Cardiac atrium fibroblast (primary cell): Measurements from ENCODE around the gene DEDD2. TPM values are rescaled to one million over a fixed set of nuclear protein-coding genes. Genes with fewer than 3 reads are reported as not detected.

ENCODE experiments used
- total RNA-seq: library from RNA; depleted of rRNA; stranded (reverse); fragments of >200 nt; gene quantifications from 2 replicates; pipeline ENCODE4 v1.2.3, GENCODE V29; 2015

The DEDD2 gene
- 30.7 and 37.1 TPM in 2 replicates for total RNA-seq

GRCh38 chr19:42217520-42218437 is at the start of gene DEDD2:
Gene DEDD2 (minus strand): TSS chr19:42217677. CDS start chr19:42217007, 670 bp downstream.

GRCh38 chr19:42254850-42255765 is 37.6 kb upstream of the DEDD2 start, which contains the start of gene ERF:
Gene ERF (minus strand): TSS chr19:42255128. CDS start chr19:42254999, 129 bp downstream.

GRCh38 chr19:42242512-42243409 is 25.3 kb upstream of the DEDD2 start, which contains the start of gene GSK3A:
Gene GSK3A (minus strand): TSS chr19:42242602. CDS start chr19:42242465, 137 bp downstream.

GRCh38 chr19:42219812-42220750 is 2.6 kb upstream of the DEDD2 start, which contains the start of gene ZNF526:
Gene ZNF526 (plus strand): TSS chr19:42220312. CDS start chr19:42224404, 4,092 bp downstream.

Other genes starting within 250 kb of the DEDD2 start
- gene ATP1A3, start 223.4 kb downstream of the DEDD2 start, total RNA-seq: 4.9 TPM in 1 of 2 replicates, not detected in the other
- not detected in 2 replicates for gene GRIK5, start 147.5 kb downstream of the DEDD2 start, total RNA-seq
- gene ZNF574, start 141.5 kb downstream of the DEDD2 start, total RNA-seq: 10.3 and 13.3 TPM in 2 replicates
- 2.9 TPM in 1 of 2 replicates, not detected in the other for gene POU2F2, start 85.2 kb downstream of the DEDD2 start, total RNA-seq
- gene ZNF526, start 2.6 kb upstream of the DEDD2 start, total RNA-seq: 8.7 and 9.1 TPM in 2 replicates
- 17.0 and 19.3 TPM in 2 replicates for gene GSK3A, start 24.9 kb upstream of the DEDD2 start, total RNA-seq
- gene ERF, start 37.5 kb upstream of the DEDD2 start, total RNA-seq: 51.8 and 66.6 TPM in 2 replicates
- 28.9 and 32.9 TPM in 2 replicates for gene CIC, start 51.6 kb upstream of the DEDD2 start, total RNA-seq
- not detected in 2 replicates for gene PRR19, start 84.5 kb upstream of the DEDD2 start, total RNA-seq
- gene PAFAH1B3, start 84.9 kb upstream of the DEDD2 start, total RNA-seq: 15.1 and 17.1 TPM in 2 replicates
- gene TMEM145, start 95.6 kb upstream of the DEDD2 start, total RNA-seq: 1.3 TPM in 1 of 2 replicates, not detected in the other
- gene MEGF8, start 108.0 kb upstream of the DEDD2 start, total RNA-seq: 29.1 and 34.3 TPM in 2 replicates
- gene CNFN, start 172.6 kb upstream of the DEDD2 start, total RNA-seq: not detected in 2 replicates
- 2.2 and 3.4 TPM in 2 replicates for gene LIPE, start 209.7 kb upstream of the DEDD2 start, total RNA-seq
- not detected in 2 replicates for gene CXCL17, start 225.3 kb upstream of the DEDD2 start, total RNA-seq